Measurements from ENCODE around the gene GID8. TPM values are rescaled to one million over a fixed set of nuclear protein-coding genes. Genes with fewer than 3 reads are reported as not detected.

GID8 gene
- polyA plus RNA-seq, 3 donors: 51.7 to 59.9 (median 57.3) TPM

GRCh38 chr20:62900052-62900691 is 37.8 kb upstream of the GID8 start:
- no peak for DNase-seq

DNA sequence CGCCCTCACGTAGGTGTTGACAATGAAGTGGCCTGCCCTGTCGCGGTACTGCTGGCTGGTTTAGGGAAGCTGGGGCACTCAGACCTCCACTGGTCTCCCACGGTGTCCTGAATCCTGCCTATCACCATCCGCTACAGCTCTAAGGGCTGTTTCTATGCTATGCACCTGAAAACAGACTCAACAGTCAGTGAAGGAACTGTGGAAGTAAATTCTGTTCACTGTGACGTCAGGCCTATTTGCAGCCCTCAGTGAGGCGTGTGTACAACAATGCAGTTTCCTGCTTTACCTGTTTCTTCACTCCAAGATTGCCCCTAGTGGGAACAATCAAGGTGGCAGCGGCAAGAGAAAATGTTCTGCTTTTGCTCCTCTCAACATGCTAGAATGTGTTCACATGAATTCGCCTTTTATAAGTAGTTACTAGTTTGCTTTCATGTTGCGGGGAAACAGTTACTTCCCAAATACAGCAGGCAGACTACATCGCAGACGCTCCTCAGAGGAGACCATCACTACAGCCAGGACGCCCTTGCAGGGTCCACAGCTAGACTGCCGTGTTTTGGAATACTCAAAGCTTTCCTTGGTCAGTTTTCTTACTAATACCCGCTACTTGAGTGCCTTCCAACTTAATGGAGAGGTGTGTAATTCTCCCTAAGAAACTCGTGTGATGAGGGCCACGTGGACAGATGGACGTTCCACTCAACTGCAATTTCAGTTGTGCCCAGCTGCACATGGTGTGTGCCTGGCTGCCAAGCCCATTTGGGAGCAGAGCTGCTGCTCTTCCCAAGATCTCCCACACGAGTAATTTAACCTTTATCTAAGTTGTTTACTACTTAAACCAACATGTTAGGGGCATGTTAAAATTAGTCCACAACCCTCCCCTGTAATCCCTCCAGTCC is 37.0 kb upstream of the GID8 start:
- DNase-seq: peak; percentile 61

- DNase-seq: no peak
Measured at GRCh38 chr20:62901891-62902290, 36.1 kb upstream of the GID8 start.

- DNase-seq: no peak
Measured at GRCh38 chr20:62902926-62903615, 34.9 kb upstream of the GID8 start.

DNA sequence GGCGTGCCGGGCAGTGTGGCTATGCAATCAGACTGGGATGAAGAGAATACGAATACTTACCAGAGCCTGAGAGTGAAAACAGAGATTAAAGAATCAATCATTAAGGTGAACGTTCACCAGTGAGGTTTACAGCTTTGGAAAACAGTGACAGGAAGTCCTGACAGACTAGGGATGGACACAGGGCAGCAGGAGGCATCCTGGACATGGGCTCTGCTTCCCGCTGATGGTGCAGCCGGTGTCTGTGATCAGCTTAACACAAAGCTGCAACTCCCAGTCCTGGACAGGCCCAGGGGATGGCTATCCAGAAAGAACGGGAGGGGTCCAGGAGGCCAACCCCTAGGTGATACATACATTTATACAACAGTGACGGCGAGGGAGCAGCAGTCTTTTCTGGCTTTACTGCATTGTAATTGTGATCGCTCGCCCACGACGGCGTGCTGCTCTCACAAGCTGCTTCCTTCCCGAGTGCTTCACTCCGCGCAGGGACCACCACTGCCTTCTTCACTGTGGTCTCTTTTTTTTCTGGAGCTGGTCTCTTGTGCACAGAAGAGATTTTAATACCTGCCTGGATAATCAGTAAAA is 32.3 kb upstream of the GID8 start:
- DNase-seq: no peak

GRCh38 chr20:62906209-62906608 is 31.7 kb upstream of the GID8 start:
- no peak for DNase-seq

GRCh38 chr20:62906647-62907375 is 31.1 kb upstream of the GID8 start:
- no peak for DNase-seq

DNA sequence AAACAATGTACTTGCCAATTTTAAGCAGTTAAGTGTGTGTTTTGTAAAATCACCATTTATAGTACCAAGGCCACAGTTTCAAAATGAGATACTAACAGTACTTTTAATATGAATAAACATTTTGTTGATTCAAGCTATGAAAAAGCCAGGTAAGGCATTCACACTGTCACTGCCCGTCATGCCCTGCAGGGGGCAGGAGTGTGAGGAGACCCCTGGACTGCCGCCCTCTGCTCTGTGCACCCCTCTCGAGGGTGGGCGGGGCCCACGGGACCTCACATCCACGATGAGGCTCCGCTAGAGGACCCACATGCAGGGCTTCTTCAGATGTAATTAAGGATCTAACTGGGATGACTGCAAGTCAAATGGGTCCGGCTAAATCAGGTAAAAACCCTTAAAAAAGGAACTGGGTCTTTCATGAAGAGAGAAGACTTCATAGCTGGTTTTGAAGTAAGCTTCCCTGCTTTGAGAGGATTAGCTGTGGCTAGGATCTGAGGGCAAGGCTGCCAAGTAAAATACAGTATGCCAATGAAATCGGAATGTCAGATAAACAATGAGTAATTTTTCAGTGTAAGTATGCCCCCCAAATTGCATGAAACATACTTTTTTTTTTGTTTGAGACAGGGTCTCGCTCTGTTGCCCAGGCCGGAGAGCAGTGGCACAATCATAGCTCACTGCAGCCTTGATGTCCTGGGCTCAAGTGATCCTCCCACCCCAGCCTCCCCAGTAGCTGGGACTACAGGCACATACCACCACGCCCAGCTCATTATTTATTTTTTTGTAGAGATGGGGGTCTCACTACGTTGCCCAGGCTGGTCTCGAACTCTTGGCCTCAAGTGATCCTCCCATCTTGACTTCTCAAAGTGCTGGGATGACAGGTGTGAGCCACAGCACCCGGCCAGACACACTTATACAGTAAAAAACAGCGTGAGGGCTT is 30.3 kb upstream of the GID8 start:
- no peak for DNase-seq

GRCh38 chr20:62908971-62909791 is 28.8 kb upstream of the GID8 start:
- DNase-seq: no peak

DNA sequence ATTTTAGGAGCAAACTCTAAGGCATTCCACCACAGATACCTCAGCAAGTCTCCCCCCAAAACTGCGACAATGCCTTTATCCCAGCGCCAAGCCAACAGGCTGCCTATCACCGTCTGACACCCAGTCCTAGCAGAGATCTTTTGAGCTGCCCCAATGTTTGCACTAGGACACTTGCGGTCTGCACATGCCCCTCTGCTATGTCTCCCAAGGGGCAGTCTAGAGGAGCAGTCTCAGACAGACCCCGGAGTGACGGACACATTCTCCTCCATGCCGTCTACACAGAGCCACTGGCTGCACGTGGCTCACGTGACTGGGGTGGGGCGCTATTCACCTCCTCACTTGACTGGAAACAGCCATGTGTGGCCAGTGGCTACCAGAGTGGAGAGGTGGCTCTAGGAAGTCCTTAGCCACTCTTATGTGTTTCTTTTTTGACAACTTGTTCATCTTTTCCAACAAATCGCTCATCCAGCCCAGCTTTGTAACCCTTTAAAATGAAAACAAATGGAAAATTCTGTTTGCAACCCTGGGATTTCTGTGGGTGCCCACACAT is 27.7 kb upstream of the GID8 start:
- DNase-seq: no peak

GRCh38 chr20:62910777-62911497 is 27.0 kb upstream of the GID8 start:
- no peak for DNase-seq

GRCh38 chr20:62911701-62912280 is 26.2 kb upstream of the GID8 start:
- no peak for DNase-seq

DNA sequence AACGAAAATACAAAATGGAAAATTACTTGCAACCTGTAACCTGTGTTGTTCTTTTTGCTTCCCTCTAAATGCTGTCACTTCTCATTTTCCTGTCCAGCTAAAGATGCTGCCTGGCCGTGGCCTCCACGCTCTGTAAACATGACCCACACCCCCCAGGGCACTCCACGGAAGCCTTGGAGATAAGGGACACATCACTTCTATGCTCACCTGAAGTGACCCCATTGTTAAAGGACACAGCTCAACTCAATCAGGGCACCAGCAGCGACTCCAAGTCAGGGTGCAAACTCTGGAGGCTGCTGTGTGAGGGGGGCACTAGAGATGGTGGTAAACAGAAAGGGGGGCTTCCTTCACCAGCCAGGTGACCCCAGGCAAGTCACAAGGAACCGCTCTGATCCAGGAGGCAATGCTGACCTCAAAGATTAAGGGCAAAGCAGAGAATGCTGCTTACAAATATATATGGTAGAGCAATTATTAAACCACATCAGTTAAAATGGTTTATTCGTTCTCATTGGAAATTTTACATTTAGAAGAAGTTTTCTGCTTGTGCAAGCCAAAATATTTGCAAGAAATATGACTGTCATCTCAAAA is 24.8 kb upstream of the GID8 start:
- no peak for DNase-seq

DNA sequence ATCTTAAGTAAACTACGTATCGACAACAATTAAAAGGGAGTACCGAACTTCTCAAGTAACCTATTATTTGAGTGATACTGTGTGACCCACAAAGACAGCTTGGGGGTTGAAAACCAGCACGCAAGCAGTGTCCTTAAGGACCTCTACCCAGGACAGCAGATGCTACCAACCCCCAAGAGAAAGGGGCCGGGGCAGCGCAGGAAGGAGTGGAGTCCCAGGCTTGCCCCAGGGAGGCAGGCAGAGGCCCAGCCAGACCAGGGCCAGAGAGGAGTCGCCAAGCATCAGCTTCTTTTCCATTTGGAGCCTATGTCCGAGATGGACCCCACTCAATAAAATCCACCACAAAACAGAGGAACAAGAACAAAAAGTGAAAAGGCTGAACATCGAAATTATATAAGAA is 23.5 kb upstream of the GID8 start:
- DNase-seq: no peak

DNA sequence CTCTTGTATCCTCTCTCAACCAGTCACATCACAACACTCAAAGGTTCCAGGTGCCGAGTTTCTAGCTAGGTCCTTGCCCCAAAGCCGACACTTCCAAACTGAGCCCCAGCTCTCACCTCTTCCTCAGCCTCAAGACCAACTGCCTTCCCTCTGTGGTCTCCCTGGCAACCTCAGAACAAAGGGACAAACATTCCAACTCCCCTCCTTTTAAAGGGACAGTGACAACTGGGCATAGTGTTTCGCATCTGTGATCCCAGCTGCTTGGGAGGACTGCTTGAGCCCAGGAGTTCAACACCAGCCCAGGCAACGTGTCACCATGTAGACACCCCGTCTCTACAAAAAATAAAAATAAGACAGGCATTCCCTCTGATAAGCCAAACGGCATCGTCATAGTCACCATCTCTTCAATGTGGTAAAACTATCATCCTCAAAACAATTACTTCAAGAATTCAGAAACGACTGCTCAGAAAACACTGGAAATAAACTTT is 22.9 kb upstream of the GID8 start:
- no peak for DNase-seq

DNA sequence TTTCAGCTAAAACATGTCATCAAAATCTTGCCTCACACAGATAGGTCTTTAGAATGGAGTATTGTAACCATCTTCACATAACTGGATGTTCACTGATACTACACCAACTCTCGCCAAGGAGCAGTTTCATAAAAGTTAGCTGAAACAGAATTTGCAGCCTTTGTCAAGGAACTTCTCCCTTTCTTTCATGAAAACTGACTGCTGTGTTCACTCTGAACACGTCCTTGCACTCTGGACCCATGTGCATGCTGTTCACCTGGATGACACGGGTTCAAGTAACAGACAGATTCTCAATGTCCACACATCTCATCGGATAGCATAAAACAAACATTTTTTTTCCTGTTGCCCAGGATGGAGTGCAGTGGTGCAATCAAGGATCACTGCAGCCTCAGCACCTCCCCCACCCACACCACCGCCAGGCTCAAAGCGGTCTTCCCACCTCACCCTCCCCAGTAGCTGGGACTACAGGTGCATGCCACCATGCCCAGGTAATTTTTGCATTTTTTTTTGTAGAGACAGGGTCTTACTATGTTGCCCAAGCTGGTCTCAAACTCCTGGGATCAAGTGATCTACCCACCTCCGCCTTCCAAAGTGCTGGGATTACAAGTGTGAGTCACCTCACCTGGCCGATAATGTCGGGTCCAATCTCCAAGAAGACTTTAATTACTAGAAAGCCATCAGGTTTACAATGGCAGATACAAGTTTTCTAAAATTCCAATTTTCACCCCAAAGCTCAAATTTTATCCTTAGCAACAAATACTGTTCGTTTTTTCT is 21.1 kb upstream of the GID8 start:
- DNase-seq: no peak

- DNase-seq: no peak
Measured at GRCh38 chr20:62917720-62918119, 20.2 kb upstream of the GID8 start.
